ENCODE results near the gene EDC3. TPM values are rescaled to one million over a fixed set of nuclear protein-coding genes. Genes with fewer than 3 reads are reported as not detected.
"Not testable (repeated sequence)": the region's sequence is repeated elsewhere in the genome, so short reads cannot be mapped to it uniquely, and the experiment has no call there.

The EDC3 gene
- total RNA-seq, 2 donors from 2014 or later: 50.6 to 52.3 TPM

DNA sequence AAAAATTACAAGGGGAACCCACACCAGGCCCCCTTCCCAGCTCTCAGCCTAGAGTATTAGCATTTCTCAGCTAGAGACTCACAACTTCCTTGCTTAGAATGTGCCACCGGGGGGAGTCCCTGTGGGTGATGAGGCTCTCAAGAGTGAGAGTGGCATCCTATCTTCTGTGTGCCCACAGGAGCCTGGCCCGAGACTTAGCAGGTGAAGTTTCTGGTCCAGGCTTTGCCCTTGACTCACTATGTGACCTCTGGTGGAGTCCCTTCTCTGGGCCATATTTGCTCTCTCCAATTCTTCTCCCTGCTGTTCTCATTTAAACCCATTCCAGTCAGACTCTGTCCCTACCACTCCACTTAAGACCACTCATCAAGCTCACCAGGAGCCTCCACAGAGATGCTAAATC is 62.0 kb downstream of the EDC3 start:
- Mint-ChIP-seq H3K27me3 (ENCODE audit: low read depth) (no peaks in the 10 kb centered on the region), H3K27ac (no peak overlapping the region), H3K4me1 (ENCODE audit: low read depth) (no peaks in the 10 kb centered on the region), H3K4me3 (no peak overlapping the region), H3K36me3 (ENCODE audit: insufficient read depth in 2 of 2) (peaks cover 7 to 16% of the 10 kb centered on the region in 2 donors), H3K9me3 (no peaks in the 10 kb centered on the region)
- ATAC-seq (replicated peaks in 1 of 2) (no peak), DNase-seq (no peak)

DNA sequence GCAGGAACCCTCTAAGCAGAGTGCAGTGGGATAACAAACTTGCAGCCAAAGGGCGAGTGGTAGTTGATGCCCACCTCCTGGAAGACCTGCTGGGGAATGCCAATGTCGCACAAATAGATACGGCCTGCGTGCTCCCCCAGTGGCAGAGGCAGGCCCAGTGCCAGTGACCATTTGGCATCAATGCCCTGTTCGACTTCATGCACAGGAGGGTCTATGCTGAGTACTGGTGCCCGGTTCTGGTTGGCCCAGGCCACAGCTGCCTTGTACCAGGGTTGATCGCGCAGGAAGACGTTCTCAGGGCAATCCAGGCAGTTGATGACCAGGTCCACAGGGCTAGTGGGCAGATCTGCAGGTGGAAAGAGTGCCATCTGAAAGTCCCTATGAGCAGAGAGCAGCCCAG is 63.2 kb downstream of the EDC3 start:
- no peak overlapping the region for H3K27ac Mint-ChIP-seq
- no peak for DNase-seq
- H3K27me3 Mint-ChIP-seq (ENCODE audit: low read depth): no peaks in the 10 kb centered on the region
- peaks cover 9 to 16% of the 10 kb centered on the region in 2 donors for H3K36me3 Mint-ChIP-seq (ENCODE audit: insufficient read depth in 2 of 2)
- H3K4me1 Mint-ChIP-seq (ENCODE audit: low read depth): no peaks in the 10 kb centered on the region
- no peak for ATAC-seq (replicated peaks in 1 of 2)
- H3K9me3 Mint-ChIP-seq: no peaks in the 10 kb centered on the region
- no peak overlapping the region for H3K4me3 Mint-ChIP-seq

DNA sequence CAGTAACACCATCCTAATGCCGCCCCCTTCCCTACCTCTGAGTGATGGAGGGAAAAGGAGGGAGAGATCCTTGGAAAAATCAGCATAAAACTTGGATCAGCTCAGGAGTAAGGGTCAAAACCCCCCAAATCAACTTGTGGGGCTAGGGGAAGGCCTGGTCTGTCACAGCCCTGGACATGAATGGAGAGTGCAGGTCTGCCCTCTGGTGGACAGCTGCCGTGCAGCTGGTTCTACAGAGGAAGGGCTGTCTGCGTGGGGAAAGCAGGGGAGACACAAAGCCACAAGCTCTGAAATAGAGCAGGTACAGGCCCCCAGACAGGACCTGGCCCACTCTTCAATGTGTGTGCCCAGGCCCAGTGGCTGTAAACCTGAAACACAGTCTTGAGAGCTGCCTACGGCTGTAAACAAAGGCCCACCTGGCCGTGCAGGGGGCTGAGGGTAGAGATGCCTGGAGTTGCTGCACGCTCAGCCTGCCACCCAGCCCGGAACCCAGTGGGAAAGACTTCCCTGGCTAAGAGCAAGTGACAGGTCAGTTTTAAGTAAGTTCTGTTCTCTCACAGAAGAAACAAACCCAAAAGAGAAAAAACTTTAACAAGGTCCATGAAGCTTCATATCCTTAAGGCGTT is 63.8 kb downstream of the EDC3 start:
- H3K4me3 Mint-ChIP-seq: no peak overlapping the region
- H3K4me1 Mint-ChIP-seq (ENCODE audit: low read depth): peaks cover 5% of the 10 kb centered on the region
- peak overlapping the region; percentile 4 for H3K27ac Mint-ChIP-seq
- H3K27me3 Mint-ChIP-seq (ENCODE audit: low read depth): no peaks in the 10 kb centered on the region
- H3K9me3 Mint-ChIP-seq: no peaks in the 10 kb centered on the region
- DNase-seq (peak; percentile 66 to 69), ATAC-seq (replicated peaks in 1 of 2) (peak; percentile 61 to 62)
- H3K36me3 Mint-ChIP-seq (ENCODE audit: insufficient read depth in 2 of 2): peaks cover 10 to 16% of the 10 kb centered on the region in 2 donors

DNA sequence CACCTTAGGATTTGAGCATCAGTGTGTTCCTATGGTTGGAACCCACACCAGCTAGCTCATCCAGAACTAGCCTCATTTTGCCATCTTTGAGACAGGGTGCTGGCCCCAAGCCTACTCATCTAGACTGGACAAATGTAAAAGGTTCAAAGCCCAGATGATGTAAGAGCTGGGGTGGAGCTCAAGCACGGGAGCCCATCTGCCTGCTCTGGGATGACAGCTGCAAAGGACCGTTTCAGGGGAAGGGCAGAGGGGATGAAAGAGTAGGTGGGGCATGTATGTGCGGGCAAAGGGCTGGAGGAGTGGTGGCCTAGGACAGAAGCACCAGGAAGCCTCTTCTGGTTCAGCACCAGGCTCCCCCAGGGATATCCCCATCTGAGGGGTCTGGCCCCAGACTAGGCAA is 64.4 kb downstream of the EDC3 start:
- Mint-ChIP-seq H3K27me3 (ENCODE audit: low read depth) (no peaks in the 10 kb centered on the region), H3K27ac (no peak overlapping the region), H3K4me3 (no peak overlapping the region), H3K9me3 (no peaks in the 10 kb centered on the region), H3K36me3 (ENCODE audit: insufficient read depth in 2 of 2) (peaks cover 10 to 16% of the 10 kb centered on the region in 2 donors), H3K4me1 (ENCODE audit: low read depth) (peaks cover 9% of the 10 kb centered on the region)
- DNase-seq (no peak), ATAC-seq (replicated peaks in 1 of 2) (no peak)

DNA sequence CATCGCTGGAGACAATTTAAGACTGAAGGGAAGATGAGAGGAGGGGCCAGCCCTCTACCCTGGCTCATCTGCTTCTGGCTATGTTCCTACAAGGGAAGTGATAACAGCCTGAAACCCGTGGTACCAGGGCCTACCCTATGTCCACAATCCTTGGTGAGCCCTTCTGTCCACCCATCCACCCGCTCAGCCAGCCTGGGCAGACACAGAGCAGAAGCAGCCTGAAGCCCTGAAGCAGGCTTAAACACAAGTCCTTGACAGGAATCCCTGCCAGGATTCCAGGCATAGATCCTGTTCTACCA is 64.8 kb downstream of the EDC3 start:
- no peaks in the 10 kb centered on the region for H3K9me3 Mint-ChIP-seq
- H3K27me3 Mint-ChIP-seq (ENCODE audit: low read depth): no peaks in the 10 kb centered on the region
- H3K27ac Mint-ChIP-seq: peak overlapping the region; percentile 16
- ATAC-seq (replicated peaks in 1 of 2): no peak
- no peak for DNase-seq
- H3K36me3 Mint-ChIP-seq (ENCODE audit: insufficient read depth in 2 of 2): peaks cover 10 to 14% of the 10 kb centered on the region in 2 donors
- H3K4me3 Mint-ChIP-seq: no peak overlapping the region
- H3K4me1 Mint-ChIP-seq (ENCODE audit: low read depth): peaks cover 10% of the 10 kb centered on the region

DNA sequence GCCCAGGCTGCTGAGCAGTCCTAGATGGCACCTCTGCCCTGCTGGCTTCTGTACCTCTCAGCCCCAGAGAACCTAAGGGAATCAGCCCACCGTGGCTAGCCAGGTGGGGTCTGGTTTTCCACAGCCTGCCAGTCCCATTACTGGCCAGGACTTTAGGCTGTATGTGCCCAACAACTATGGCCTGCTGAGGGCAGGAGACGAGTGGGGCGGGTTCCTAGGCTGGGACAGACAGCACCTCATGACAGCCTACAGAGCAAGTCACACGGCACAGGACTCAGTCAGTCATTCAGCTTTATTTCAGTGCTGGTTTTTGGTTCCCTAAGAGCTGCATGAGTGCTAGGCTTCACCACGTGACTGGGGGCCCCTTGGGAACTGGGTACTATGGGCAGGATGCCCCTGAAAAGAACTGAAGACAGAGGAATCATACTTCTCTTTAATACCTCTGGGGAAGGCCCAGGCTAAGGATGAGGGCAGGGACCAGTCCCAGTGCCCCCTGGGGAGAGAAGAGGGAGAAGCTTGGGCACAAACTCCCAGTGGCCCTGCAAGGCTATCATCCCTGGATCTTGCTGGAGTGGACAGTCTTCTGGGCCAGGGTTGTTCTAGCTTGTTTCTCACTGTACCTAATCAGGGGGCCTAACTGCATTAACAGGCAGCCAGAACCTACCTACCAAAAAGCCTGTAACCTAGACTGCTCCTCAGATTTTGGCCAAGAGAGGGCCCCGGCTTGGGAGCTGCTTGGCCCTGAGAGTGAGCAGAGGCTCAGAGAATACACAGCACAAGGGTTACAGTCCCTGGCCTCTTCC is 65.3 kb downstream of the EDC3 start:
- peaks cover 14 to 15% of the 10 kb centered on the region in 2 donors for H3K36me3 Mint-ChIP-seq (ENCODE audit: insufficient read depth in 2 of 2)

DNA sequence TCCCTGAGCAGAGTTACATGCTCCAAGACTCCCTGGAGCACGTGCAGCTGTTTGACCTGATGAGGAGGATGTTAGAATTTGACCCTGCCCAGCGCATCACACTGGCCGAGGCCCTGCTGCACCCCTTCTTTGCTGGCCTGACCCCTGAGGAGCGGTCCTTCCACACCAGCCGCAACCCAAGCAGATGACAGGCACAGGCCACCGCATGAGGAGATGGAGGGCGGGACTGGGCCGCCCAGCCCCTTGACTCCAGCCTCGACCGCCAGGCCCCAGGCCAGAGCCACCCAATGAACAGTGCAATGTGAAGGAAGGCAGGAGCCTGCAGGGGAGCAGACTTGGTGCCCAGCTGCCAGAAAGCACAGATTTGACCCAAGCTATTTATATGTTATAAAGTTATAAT is 66.1 kb downstream of the EDC3 start:
- H3K27ac Mint-ChIP-seq; H3K4me3 Mint-ChIP-seq; H3K27me3 Mint-ChIP-seq (ENCODE audit: low read depth); DNase-seq; H3K9me3 Mint-ChIP-seq; ATAC-seq (replicated peaks in 1 of 2): not testable (repeated sequence)
- Mint-ChIP-seq H3K36me3 (ENCODE audit: insufficient read depth in 2 of 2) (peaks cover 12 to 13% of the 10 kb centered on the region in 2 donors), H3K4me1 (ENCODE audit: low read depth) (peaks cover 10% of the 10 kb centered on the region)

More for the DNA sequence above, 65.3 kb downstream of the EDC3 start:
- Mint-ChIP-seq H3K27me3 (ENCODE audit: low read depth) (no peaks in the 10 kb centered on the region), H3K27ac (peak overlapping the region; percentile 16), H3K4me3 (no peak overlapping the region), H3K9me3 (no peaks in the 10 kb centered on the region), H3K4me1 (ENCODE audit: low read depth) (peaks cover 10% of the 10 kb centered on the region)
- no peak for DNase-seq
- ATAC-seq (replicated peaks in 1 of 2): no peak

DNA sequence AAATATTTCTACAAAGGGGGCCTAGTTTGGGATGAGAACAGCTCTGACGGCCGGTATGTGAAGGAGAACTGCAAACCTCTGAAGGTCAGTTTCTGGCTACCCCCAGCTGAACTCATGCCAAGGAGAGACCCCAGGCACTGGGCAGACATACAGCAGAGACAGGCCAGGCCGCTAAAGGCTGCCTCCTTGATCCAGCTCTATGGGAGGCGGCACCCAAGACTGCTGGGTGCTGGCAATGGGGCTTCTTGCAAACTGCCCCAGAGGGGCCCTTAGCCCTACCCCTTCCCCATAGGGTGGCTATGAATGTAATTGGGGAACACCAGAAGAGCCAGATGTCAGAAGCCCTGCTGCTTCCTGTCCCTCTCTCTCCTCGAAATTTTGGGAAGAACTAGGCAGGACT is 66.9 kb downstream of the EDC3 start:
- Mint-ChIP-seq H3K27me3 (ENCODE audit: low read depth) (no peaks in the 10 kb centered on the region), H3K36me3 (ENCODE audit: insufficient read depth in 2 of 2) (peaks cover 11% of the 10 kb centered on the region in 2 donors), H3K9me3 (no peaks in the 10 kb centered on the region), H3K4me3 (no peak overlapping the region), H3K27ac (no peak overlapping the region), H3K4me1 (ENCODE audit: low read depth) (peaks cover 10% of the 10 kb centered on the region)
- no peak for ATAC-seq (replicated peaks in 1 of 2)
- no peak for DNase-seq

DNA sequence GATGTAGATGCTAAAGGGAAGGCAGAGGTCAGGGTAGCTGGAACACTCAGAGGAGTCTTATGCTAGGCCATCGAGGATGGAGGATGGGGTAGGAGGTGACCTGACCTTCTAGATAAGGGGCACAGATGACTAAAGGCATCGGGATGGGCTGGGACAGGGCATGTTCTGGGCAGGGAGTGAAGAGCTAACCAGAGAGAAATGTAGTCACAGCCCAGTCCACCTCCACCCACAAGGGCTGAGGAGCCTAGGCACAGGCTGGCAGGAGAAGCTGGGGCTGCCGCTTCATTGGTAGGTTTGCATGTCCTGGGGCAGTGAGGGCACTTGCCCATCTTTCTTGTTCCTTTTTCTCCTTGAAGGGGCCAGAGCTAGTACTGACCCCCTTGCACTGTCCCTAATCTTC is 67.6 kb downstream of the EDC3 start:
- peaks cover 10% of the 10 kb centered on the region for H3K4me1 Mint-ChIP-seq (ENCODE audit: low read depth)
- peaks cover 11% of the 10 kb centered on the region in 2 donors for H3K36me3 Mint-ChIP-seq (ENCODE audit: insufficient read depth in 2 of 2)

DNA sequence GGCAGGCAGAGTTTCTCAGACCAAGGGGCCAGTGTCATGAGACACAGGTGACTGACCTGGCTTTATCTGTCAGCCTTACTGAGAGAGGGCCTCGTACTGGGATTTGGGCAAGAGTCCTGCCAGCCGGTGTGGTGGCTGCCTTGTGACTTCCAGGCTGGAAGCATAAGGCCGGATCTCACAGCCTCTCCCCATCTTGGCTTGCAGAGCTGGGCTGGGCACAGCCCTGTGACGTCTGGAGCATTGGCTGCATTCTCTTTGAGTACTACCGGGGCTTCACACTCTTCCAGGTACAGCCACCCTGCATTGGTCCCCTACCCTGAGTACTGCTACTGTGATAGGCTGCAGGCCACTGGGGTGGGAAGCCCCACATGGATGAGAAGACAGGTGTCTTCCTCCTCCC is 68.1 kb downstream of the EDC3 start:
- DNase-seq (no peak), ATAC-seq (replicated peaks in 1 of 2) (no peak)
- H3K27ac Mint-ChIP-seq: peak overlapping the region; percentile 70
- H3K4me3 Mint-ChIP-seq: no peak overlapping the region
- H3K4me1 Mint-ChIP-seq (ENCODE audit: low read depth): peaks cover 10% of the 10 kb centered on the region
- H3K27me3 Mint-ChIP-seq (ENCODE audit: low read depth): no peaks in the 10 kb centered on the region
- H3K36me3 Mint-ChIP-seq (ENCODE audit: insufficient read depth in 2 of 2): peaks cover 11% of the 10 kb centered on the region in 2 donors
- H3K9me3 Mint-ChIP-seq: no peaks in the 10 kb centered on the region

More for the DNA sequence above, 67.6 kb downstream of the EDC3 start:
- H3K27me3 Mint-ChIP-seq (ENCODE audit: low read depth): no peaks in the 10 kb centered on the region
- no peak overlapping the region for H3K27ac Mint-ChIP-seq
- no peaks in the 10 kb centered on the region for H3K9me3 Mint-ChIP-seq
- DNase-seq (no peak), ATAC-seq (replicated peaks in 1 of 2) (no peak)
- H3K4me3 Mint-ChIP-seq: no peak overlapping the region

DNA sequence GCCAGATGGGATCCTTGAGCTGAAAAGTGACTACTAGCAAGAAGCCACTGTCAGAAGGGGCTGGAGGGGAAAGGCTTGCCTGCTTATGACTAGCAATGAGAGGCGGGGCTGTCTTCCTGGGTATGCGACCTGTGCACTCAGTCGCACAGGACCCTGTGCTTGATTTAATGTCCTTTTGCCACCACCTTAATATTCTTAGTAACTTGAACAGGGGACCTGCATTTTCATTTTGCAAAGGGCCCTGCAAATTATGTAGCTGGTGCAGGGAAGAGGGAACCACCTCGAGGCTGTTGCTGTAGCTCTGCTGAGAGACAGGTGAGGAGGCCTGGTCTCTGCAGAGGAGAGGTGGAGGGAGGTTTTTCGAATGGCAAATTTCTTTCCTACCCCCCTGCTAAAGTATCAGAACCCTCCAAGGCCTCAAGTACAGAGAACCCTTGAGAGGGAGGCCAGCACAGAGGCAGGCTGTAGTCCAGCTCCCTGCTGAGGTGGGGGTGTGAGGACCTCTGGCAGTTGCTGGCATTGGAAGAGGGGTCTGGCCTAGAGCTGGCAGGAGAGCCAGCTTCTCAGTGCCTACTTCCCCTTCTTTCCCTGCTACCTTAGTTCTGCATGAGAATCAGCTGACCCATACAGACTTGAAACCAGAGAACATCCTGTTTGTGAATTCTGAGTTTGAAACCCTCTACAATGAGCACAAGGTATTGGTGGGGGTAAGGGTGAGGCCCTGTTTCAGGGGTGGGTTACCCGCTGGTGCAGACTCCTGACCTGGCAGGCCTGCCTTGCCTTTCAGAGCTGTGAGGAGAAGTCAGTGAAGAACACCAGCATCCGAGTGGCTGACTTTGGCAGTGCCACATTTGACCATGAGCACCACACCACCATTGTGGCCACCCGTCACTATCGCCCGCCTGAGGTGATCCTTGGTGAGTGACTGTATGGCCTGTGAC is 68.8 kb downstream of the EDC3 start:
- H3K27ac Mint-ChIP-seq: peak overlapping the region; percentile 70
- H3K9me3 Mint-ChIP-seq: no peaks in the 10 kb centered on the region
- peaks cover 10% of the 10 kb centered on the region for H3K4me1 Mint-ChIP-seq (ENCODE audit: low read depth)
- peaks cover 11 to 15% of the 10 kb centered on the region in 2 donors for H3K36me3 Mint-ChIP-seq (ENCODE audit: insufficient read depth in 2 of 2)
- DNase-seq (no peak), ATAC-seq (replicated peaks in 1 of 2) (peak in 1 of 2 donors; percentile 16)
- H3K4me3 Mint-ChIP-seq: no peak overlapping the region
- no peaks in the 10 kb centered on the region for H3K27me3 Mint-ChIP-seq (ENCODE audit: low read depth)

DNA sequence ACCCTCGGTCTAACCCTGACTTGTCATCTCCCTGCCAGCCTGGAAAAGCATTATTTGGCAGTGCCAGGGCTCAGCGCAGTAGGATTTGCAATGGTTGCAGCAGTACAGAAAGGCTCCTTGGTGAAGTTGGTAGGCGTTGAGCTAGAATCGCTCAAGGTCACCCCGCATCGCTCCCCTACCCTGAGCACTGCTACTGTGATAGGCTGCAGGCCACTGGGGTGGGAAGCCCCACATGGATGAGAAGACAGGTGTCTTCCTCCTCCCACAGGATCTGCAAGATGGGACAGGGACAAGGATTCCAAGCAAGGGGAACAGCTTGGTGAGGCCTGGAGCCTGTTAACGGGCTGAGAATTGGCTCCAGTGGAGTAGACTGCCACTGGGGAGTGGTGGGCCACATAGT is 69.5 kb downstream of the EDC3 start:
- DNase-seq (no peak), ATAC-seq (replicated peaks in 1 of 2) (no peak)
- H3K9me3 Mint-ChIP-seq: no peaks in the 10 kb centered on the region
- H3K27me3 Mint-ChIP-seq (ENCODE audit: low read depth): no peaks in the 10 kb centered on the region
- H3K4me3 Mint-ChIP-seq: no peak overlapping the region
- peaks cover 11% of the 10 kb centered on the region for H3K4me1 Mint-ChIP-seq (ENCODE audit: low read depth)
- peaks cover 14 to 18% of the 10 kb centered on the region in 2 donors for H3K36me3 Mint-ChIP-seq (ENCODE audit: insufficient read depth in 2 of 2)
- H3K27ac Mint-ChIP-seq: no peak overlapping the region

DNA sequence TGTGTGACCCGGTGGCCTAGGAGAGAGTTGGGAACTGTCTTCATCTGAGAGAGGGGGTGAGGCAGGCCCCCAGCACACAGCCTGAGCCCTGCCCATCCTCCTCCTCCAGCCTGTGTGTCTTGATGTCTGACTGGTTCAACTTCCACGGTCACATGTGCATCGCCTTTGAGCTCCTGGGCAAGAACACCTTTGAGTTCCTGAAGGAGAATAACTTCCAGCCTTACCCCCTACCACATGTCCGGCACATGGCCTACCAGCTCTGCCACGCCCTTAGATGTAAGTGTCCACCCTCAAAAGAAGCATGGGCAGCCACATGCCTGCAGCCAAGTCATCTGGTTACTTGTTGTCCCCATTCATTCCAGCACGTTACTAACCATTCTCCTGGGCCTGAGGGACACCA is 70.1 kb downstream of the EDC3 start:
- peak overlapping the region; percentile 44 for H3K27ac Mint-ChIP-seq
- no peak overlapping the region for H3K4me3 Mint-ChIP-seq
- H3K36me3 Mint-ChIP-seq (ENCODE audit: insufficient read depth in 2 of 2): peaks cover 14 to 22% of the 10 kb centered on the region in 2 donors
- peaks cover 18% of the 10 kb centered on the region for H3K4me1 Mint-ChIP-seq (ENCODE audit: low read depth)
- H3K27me3 Mint-ChIP-seq (ENCODE audit: low read depth): no peaks in the 10 kb centered on the region
- H3K9me3 Mint-ChIP-seq: no peaks in the 10 kb centered on the region
- ATAC-seq (replicated peaks in 1 of 2) (no peak), DNase-seq (no peak)
